B cell (primary cell): ENCODE data around the gene RBM22. TPM values are rescaled to one million over a fixed set of nuclear protein-coding genes. Genes with fewer than 3 reads are reported as not detected.

ENCODE experiments used
- ATAC-seq: fragments of 200-7000 bp; cut with Tn5 transposase; one replicate; pipeline ENCODE4 v1.10.0; 2021; ENCODE audit warnings: low read depth, mild to moderate bottlenecking, moderate number of reproducible peaks, moderate library complexity
- CTCF ChIA-PET: fragments of 350-600 bp; sonication (Branson Sonifier 250); formaldehyde crosslinking; loops from one replicate; lab custom pipeline; 2021; ENCODE audit warnings: antibody characterized with exemption, inconsistent platforms; lab: Charles Lee
- POLR2A ChIA-PET: fragments of 350-600 bp; sonication (Branson Sonifier 250); formaldehyde crosslinking; loops from one replicate; lab custom pipeline; 2021; ENCODE audit warnings: antibody characterized with exemption; lab: Charles Lee
- DNase-seq: peaks from one replicate; pipeline ENCODE4 v3.0.0; 2013
- H2AFZ ChIP-seq: 2 replicates; pipeline ENCODE4 v1.6.1; 2012; ENCODE audit warnings: mild to moderate bottlenecking, low read depth, low read length; ENCODE audit not compliant: insufficient read depth, poor library complexity, severe bottlenecking
- H3K27ac ChIP-seq, 2 donors: 1 replicate in 1 of 2; 2 replicates in 1 of 2; pipeline ENCODE4 v1.5.1; 2012 to 2013; ENCODE audit warnings: low read length in 2 of 2, mild to moderate bottlenecking in 2 of 2, moderate library complexity in 1 of 2
- H3K27me3 ChIP-seq, 4 experiments: fragments of 200-600 bp in 1 of 4; sonication (generic) in 1 of 4; replicated peaks in 1 of 4; 1 replicate in 2 of 4; 2 replicates in 2 of 4; pipeline versions ENCODE4 v1.6.1 to v1.7.0; 2013 to 2016; ENCODE audit warnings: low read length in 3 of 4, mild to moderate bottlenecking in 2 of 4, mixed read lengths in 1 of 4, moderate library complexity in 1 of 4; ENCODE audit not compliant: insufficient read depth in 4 of 4, control insufficient read depth in 3 of 4; ENCODE audit errors: control extremely low read depth in 1 of 4
- H3K36me3 ChIP-seq, 2 experiments: replicated peaks in 1 of 2; 1 replicate in 1 of 2; 2 replicates in 1 of 2; pipeline versions ENCODE4 v1.6.1 to v1.7.1; 2013; ENCODE audit warnings: low read length in 1 of 2; ENCODE audit not compliant: insufficient read depth in 2 of 2, control insufficient read depth in 1 of 2; ENCODE audit errors: control extremely low read depth in 1 of 2, extremely low read depth in 1 of 2
- H3K4me1 ChIP-seq, 2 donors: fragments of 200-600 bp in 1 of 2; sonication (generic) in 1 of 2; 1 replicate in 1 of 2; 2 replicates in 1 of 2; pipeline versions ENCODE4 v1.5.1 to v1.6.1; 2013 to 2017; ENCODE audit warnings: low read length in 2 of 2; ENCODE audit not compliant: control insufficient read depth in 2 of 2, insufficient read depth in 2 of 2
- H3K4me2 ChIP-seq: replicated peaks from 2 replicates; pipeline ENCODE3; 2012; ENCODE audit warnings: mild to moderate bottlenecking, low read depth, low read length; ENCODE audit not compliant: poor library complexity, severe bottlenecking
- H3K4me3 ChIP-seq, 5 experiments: fragments of 200-600 bp in 1 of 5; sonication (generic) in 1 of 5; 1 replicate in 3 of 5; 2 replicates in 2 of 5; pipeline versions ENCODE4 v1.5.1 to v1.7.0; 2011 to 2016; ENCODE audit warnings: low read length in 4 of 5, mild to moderate bottlenecking in 4 of 5, low read depth in 2 of 5, control low read depth in 1 of 5, moderate library complexity in 1 of 5; ENCODE audit not compliant: insufficient read depth in 1 of 5; ENCODE audit errors: control extremely low read depth in 1 of 5, extremely low read depth in 1 of 5
- H3K79me2 ChIP-seq: fragments of 200-600 bp; sonication (generic); one replicate; pipeline ENCODE4 v1.6.0; 2016; ENCODE audit warnings: low read length; ENCODE audit not compliant: control insufficient read depth, insufficient read depth
- H3K9ac ChIP-seq: fragments of 200-600 bp; sonication (generic); 2 replicates; pipeline ENCODE4 v1.6.1; 2017; ENCODE audit warnings: mild to moderate bottlenecking, low read length, moderate library complexity
- H3K9me3 ChIP-seq, 3 donors: one replicate each; pipeline versions ENCODE4 v1.6.1 to v1.7.1; 2013; ENCODE audit warnings: low read length in 2 of 3; ENCODE audit not compliant: control insufficient read depth in 2 of 3, insufficient read depth in 1 of 3; ENCODE audit errors: control extremely low read depth in 1 of 3
- H4K20me1 ChIP-seq: 2 replicates; pipeline ENCODE4 v1.6.0; 2012; ENCODE audit warnings: mild to moderate bottlenecking, low read length; ENCODE audit not compliant: insufficient read depth, control insufficient read depth, poor library complexity, severe bottlenecking
- H3K27ac Mint-ChIP-seq: one replicate; pipeline ENCODE4 v1.8.0; 2021; ENCODE audit warnings: mixed read lengths
- H3K27me3 Mint-ChIP-seq: one replicate; pipeline ENCODE4 v1.8.0; 2021; ENCODE audit warnings: mixed read lengths
- H3K4me1 Mint-ChIP-seq: one replicate; pipeline ENCODE4 v1.8.0; 2021; ENCODE audit warnings: mixed read lengths
- H3K4me3 Mint-ChIP-seq: one replicate; pipeline ENCODE4 v1.8.0; 2021; ENCODE audit warnings: mixed read lengths
- H3K9me3 Mint-ChIP-seq: one replicate; pipeline ENCODE4 v1.8.0; 2022; ENCODE audit warnings: mixed read lengths; ENCODE audit not compliant: insufficient read depth
- CTCF ChIP-seq: fragments of 200-600 bp; IDR thresholded peaks from one replicate; pipeline ENCODE4 v1.8.0; 2022; ENCODE audit warnings: antibody characterized with exemption, mild to moderate bottlenecking
- EZH2 ChIP-seq: IDR thresholded peaks from 2 replicates; pipeline ENCODE4 v1.6.1; 2012; ENCODE audit warnings: borderline replicate concordance, low read depth, mild to moderate bottlenecking, moderate library complexity, low read length; ENCODE audit not compliant: insufficient read depth, poor library complexity, severe bottlenecking
- WGBS: methylation state at CpG from one replicate; pipeline ENCODE4 v1.1.5; 2013; ENCODE audit warnings: missing lambda C conversion rate; ENCODE audit not compliant: insufficient coverage; 5-methylcytosine and 5-hydroxymethylcytosine counted together
- intact Hi-C: fragments of 100-400 bp; cut with micrococcal nuclease; formaldehyde crosslinking; loops from one replicate; pipeline ENCODE4 v1.10.0; 2022
- polyA plus RNA-seq: library from polyadenylated mRNA; depleted of rRNA; stranded (reverse); fragments of >200 nt; gene quantifications from 2 replicates; pipeline ENCODE4 v1.2.3, GENCODE V29; 2012
- total RNA-seq, 2 donors: library from RNA; stranded (reverse); fragments of 120-200 nt in 1 of 2; gene quantifications; 1 replicate in 1 of 2; 2 replicates in 1 of 2; pipeline versions ENCODE4 v1.2.3 to v1.2.4, GENCODE V29; 2013 to 2022

Gene RBM22
- total and polyA plus RNA-seq, 2 donors (not counting 1 experiment from before 2014, with no cell fraction given) = 70.6 to 89.4 TPM

GRCh38 chr5:150661821-150662596 lies 38.9 kb downstream of the RBM22 start:
- intact Hi-C loops = no loop called here
- H3K27ac ChIP-seq = no peak overlapping the region
- no peak overlapping the region for H3K4me3 ChIP-seq
- Mint-ChIP-seq H3K4me1 (peaks cover 8% of the 10 kb centered on the region), H3K27ac (no peak overlapping the region), H3K27me3 (peaks cover 19% of the 10 kb centered on the region), H3K9me3 (no peaks in the 10 kb centered on the region), H3K4me3 (no peak overlapping the region)
- H3K4me1 ChIP-seq = peaks cover 4 to 8% of the 10 kb centered on the region in 2 donors
- no peak overlapping the region for H3K9ac ChIP-seq
- no peak overlapping the region for H3K4me2 ChIP-seq
- DNase-seq (no peak), ATAC-seq (no peak)
- H4K20me1 ChIP-seq = no peaks in the 10 kb centered on the region
- H3K36me3 ChIP-seq = no peaks in the 10 kb centered on the region
- ChIA-PET CTCF (interaction anchor here (1.0 to 1.5 kb wide), 2 partner anchors 39 to 102 kb away, joined by 3 to 5 read pairs; partner anchors contain the start of gene RBM22), POLR2A (interaction anchor here (0.6 kb wide), 1 partner anchor 704 kb away, joined by 4 read pairs; no protein-coding TSS in a partner anchor)
- H3K27me3 ChIP-seq = peaks cover 0 to 12% (median 0%) of the 10 kb centered on the region in 4 experiments
- TF ChIP-seq EZH2 = no peak
- no peak for TF ChIP-seq CTCF
- H3K9me3 ChIP-seq = no peaks in the 10 kb centered on the region
- H3K79me2 ChIP-seq = no peaks in the 10 kb centered on the region
- H2AFZ ChIP-seq = no peak overlapping the region
- WGBS = 94% methylated on average over 6 of the region's 10 CpGs

- 95% methylated on average over 7 of the region's 7 CpGs for WGBS
- Mint-ChIP-seq H3K27ac (no peak within 1 kb of the TSS), H3K4me3 (no peak within 1 kb of the TSS), H3K27me3 (peaks cover 19% of the 10 kb centered on the region), H3K4me1 (peaks cover 8% of the 10 kb centered on the region), H3K9me3 (no peaks in the 10 kb centered on the region)
- peaks cover 0 to 10% (median 0%) of the 10 kb centered on the region in 4 experiments for H3K27me3 ChIP-seq
- POLR2A ChIA-PET = no interaction called here
- TF ChIP-seq EZH2 (no peak), CTCF (no peak)
- H2AFZ ChIP-seq = no peak within 1 kb of the TSS
- H3K27ac ChIP-seq = no peak within 1 kb of the TSS
- no peak within 1 kb of the TSS for H3K4me3 ChIP-seq
- peaks cover 7 to 12% of the 10 kb centered on the region in 2 donors for H3K4me1 ChIP-seq
- H3K79me2 ChIP-seq = no peaks in the 10 kb centered on the region
- H3K9me3 ChIP-seq = no peaks in the 10 kb centered on the region
- no peaks in the 10 kb centered on the region for H3K36me3 ChIP-seq
- H3K9ac ChIP-seq = no peak within 1 kb of the TSS
- intact Hi-C loops = no loop called here
- ATAC-seq (no peak), DNase-seq (no peak)
- no peaks in the 10 kb centered on the region for H4K20me1 ChIP-seq
- CTCF ChIA-PET = interaction anchor here (1.5 kb wide), 1 partner anchor 101 kb away, joined by 5 read pairs; no protein-coding TSS in a partner anchor
- H3K4me2 ChIP-seq = no peak within 1 kb of the TSS
Observed at GRCh38 chr5:150661086-150661485, 39.8 kb downstream of the RBM22 start, which contains the start of gene MYOZ3. Gene MYOZ3, plus strand, starts transcription at chr5:150661251. Its CDS starts 1,691 bp downstream, at chr5:150662942.
